Liver (tissue), 3 donors: ENCODE data around the gene RPS14.

Source experiments
- EGR1 ChIP-seq, 2 donors: IDR thresholded peaks; 2 replicates each; pipeline ENCODE4 v1.6.1; 2016 to 2018; ENCODE audit warnings: antibody characterized with exemption in 2 of 2, low read depth in 2 of 2
- JUND ChIP-seq, 2 donors: IDR thresholded peaks; 2 replicates each; pipeline ENCODE4 v1.6.1; 2016; ENCODE audit warnings: antibody characterized with exemption in 2 of 2
- RAD21 ChIP-seq, 2 donors: IDR thresholded peaks; 2 replicates each; pipeline ENCODE4 v1.6.1; 2016; ENCODE audit warnings: antibody characterized with exemption in 2 of 2, mild to moderate bottlenecking in 2 of 2
- TAF1 ChIP-seq: conservative IDR thresholded peaks from 2 replicates; pipeline ENCODE4 v1.6.1; 2016; ENCODE audit warnings: antibody characterized with exemption, mild to moderate bottlenecking
- YY1 ChIP-seq: IDR thresholded peaks from 2 replicates; pipeline ENCODE4 v1.6.1; 2016; ENCODE audit warnings: antibody characterized with exemption, mild to moderate bottlenecking
- TF ChIP-seq, protein P1 (sequence below): fragments of 150-350 bp; IDR thresholded peaks from 2 replicates; pipeline ENCODE4 v1.5.1; 2017; ENCODE audit warnings: improper control_type of control experiment, low read depth, low read length; ENCODE audit not compliant: missing input control
- TF ChIP-seq, protein P2 (sequence below): IDR thresholded peaks from 2 replicates; pipeline ENCODE4 v1.6.1; 2016; ENCODE audit warnings: antibody characterized with exemption, mild to moderate bottlenecking
- TF ChIP-seq, protein P3 (sequence below): IDR thresholded peaks from 2 replicates; pipeline ENCODE4 v1.6.1; 2016; ENCODE audit warnings: antibody characterized with exemption
- donor health status: healthy.
- donor health status: healthy.

DNA sequence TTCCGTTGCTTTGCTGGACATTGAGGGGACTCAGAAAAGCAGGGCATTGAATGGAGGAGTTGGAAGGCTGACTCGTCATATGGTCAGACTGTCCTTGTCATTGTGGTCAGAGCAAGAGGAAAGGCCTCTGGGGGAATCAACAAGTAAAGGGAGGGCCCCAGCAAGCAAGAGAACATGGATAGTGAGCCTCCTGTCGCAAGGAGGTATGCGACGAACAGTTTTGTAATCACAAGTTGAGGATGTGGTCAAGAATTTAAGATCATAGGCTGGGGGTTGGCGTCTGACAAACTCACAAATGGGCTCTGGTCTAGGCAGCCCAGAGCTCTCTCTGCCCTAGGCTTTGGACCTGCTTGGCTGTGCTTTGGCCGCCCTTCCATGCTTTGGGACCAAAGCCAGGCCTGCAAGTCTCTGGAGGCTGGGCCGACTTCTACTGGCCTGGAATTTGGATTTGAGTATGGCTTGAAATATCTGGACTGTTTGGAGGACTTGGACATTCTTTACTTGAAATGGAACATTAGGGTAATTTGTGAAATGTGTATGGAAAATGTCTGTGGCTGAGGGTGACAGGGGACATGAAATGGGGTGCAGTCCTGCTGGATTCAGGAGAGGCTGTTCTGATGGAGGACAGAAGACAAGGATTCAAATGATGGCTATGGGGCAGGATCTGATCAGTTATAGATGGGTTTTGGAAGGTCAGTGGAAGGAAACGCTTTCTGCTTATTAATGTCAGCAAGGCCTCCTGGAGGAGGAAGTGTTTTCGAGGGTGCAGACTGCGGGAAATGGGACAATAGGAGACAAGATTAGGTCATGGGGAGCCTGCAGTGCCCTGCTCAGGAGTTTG lies 39.2 kb upstream of the RPS14 start:
- TF ChIP-seq RAD21 (IDR thresholded peaks at IDR 0.05) (peak in 1 of 2 donors; percentile 59), JUND (IDR thresholded peaks at IDR 0.05) (peak in 1 of 2 donors; percentile 58), YY1 (peak; percentile 86), EGR1 (IDR thresholded peaks at IDR 0.05; ENCODE audit: low read depth in 2 of 2) (no peak), TAF1 (no peak)
- TF ChIP-seq, protein P1, sequence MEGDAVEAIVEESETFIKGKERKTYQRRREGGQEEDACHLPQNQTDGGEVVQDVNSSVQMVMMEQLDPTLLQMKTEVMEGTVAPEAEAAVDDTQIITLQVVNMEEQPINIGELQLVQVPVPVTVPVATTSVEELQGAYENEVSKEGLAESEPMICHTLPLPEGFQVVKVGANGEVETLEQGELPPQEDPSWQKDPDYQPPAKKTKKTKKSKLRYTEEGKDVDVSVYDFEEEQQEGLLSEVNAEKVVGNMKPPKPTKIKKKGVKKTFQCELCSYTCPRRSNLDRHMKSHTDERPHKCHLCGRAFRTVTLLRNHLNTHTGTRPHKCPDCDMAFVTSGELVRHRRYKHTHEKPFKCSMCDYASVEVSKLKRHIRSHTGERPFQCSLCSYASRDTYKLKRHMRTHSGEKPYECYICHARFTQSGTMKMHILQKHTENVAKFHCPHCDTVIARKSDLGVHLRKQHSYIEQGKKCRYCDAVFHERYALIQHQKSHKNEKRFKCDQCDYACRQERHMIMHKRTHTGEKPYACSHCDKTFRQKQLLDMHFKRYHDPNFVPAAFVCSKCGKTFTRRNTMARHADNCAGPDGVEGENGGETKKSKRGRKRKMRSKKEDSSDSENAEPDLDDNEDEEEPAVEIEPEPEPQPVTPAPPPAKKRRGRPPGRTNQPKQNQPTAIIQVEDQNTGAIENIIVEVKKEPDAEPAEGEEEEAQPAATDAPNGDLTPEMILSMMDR = no peak
- TF ChIP-seq, protein P2, sequence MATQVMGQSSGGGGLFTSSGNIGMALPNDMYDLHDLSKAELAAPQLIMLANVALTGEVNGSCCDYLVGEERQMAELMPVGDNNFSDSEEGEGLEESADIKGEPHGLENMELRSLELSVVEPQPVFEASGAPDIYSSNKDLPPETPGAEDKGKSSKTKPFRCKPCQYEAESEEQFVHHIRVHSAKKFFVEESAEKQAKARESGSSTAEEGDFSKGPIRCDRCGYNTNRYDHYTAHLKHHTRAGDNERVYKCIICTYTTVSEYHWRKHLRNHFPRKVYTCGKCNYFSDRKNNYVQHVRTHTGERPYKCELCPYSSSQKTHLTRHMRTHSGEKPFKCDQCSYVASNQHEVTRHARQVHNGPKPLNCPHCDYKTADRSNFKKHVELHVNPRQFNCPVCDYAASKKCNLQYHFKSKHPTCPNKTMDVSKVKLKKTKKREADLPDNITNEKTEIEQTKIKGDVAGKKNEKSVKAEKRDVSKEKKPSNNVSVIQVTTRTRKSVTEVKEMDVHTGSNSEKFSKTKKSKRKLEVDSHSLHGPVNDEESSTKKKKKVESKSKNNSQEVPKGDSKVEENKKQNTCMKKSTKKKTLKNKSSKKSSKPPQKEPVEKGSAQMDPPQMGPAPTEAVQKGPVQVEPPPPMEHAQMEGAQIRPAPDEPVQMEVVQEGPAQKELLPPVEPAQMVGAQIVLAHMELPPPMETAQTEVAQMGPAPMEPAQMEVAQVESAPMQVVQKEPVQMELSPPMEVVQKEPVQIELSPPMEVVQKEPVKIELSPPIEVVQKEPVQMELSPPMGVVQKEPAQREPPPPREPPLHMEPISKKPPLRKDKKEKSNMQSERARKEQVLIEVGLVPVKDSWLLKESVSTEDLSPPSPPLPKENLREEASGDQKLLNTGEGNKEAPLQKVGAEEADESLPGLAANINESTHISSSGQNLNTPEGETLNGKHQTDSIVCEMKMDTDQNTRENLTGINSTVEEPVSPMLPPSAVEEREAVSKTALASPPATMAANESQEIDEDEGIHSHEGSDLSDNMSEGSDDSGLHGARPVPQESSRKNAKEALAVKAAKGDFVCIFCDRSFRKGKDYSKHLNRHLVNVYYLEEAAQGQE = no peak
- TF ChIP-seq, protein P3, sequence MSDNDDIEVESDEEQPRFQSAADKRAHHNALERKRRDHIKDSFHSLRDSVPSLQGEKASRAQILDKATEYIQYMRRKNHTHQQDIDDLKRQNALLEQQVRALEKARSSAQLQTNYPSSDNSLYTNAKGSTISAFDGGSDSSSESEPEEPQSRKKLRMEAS = peak; percentile 41
